ENCODE results near the gene FSTL3. TPM values are rescaled to one million over a fixed set of nuclear protein-coding genes. Genes with fewer than 3 reads are reported as not detected.

FSTL3 gene
- total and polyA plus RNA-seq, 2 of the 13 experiments (the other 11 are each of a cell fraction or from before 2014, with no cell fraction given) = 13.5 to 15.6 TPM

GRCh38 chr19:660793-661426 is 15.3 kb upstream of the FSTL3 start (continued):
- TF ChIP-seq ZBTB42 (CRISPR knock-in tag; IDR thresholded peaks at IDR 0.05) (no peak), AGO2 (optimal IDR thresholded peaks at IDR 0.05; ENCODE audit: low read depth, low read length) (peak; percentile 67), TSC22D2 (CRISPR knock-in tag; IDR thresholded peaks at IDR 0.05; ENCODE audit: borderline replicate concordance) (no peak), HOXA9 (CRISPR knock-in tag; IDR thresholded peaks at IDR 0.05; ENCODE audit: borderline replicate concordance) (0 out of 2 replicates have a peak, but pooled peaks have one; percentile 65), ZNF432 (CRISPR knock-in tag; IDR thresholded peaks at IDR 0.05; ENCODE audit: borderline replicate concordance) (no peak), DPF2 (CRISPR knock-in tag; IDR thresholded peaks at IDR 0.05; ENCODE audit: borderline replicate concordance, low read depth) (peak; percentile 56; the same call in 1 of the 2 replicates), ZFP1 (CRISPR knock-in tag; IDR thresholded peaks at IDR 0.05) (no peak; the same call in 1 of the 2 replicates), ZNF263 (CRISPR knock-in tag; IDR thresholded peaks at IDR 0.05) (no peak), HHEX (CRISPR knock-in tag; IDR thresholded peaks at IDR 0.05) (no peak), NR3C1 (CRISPR knock-in tag; IDR thresholded peaks at IDR 0.05) (no peak), KMT2A (CRISPR knock-in tag; IDR thresholded peaks at IDR 0.05) (peak; percentile 70), RBFOX2 (IDR thresholded peaks at IDR 0.05; ENCODE audit: low read depth, low read length) (peak; percentile 89), MBNL3 (CRISPR knock-in tag; conservative IDR thresholded peaks at IDR 0.05) (no peak), PRDM15 (CRISPR knock-in tag; IDR thresholded peaks at IDR 0.05) (peak; percentile 71; the same call in 1 of the 2 replicates), ZFYVE20 (CRISPR knock-in tag; IDR thresholded peaks at IDR 0.05; ENCODE audit: borderline replicate concordance, low read depth) (no peak), ZNF709 (CRISPR knock-in tag; IDR thresholded peaks at IDR 0.05) (no peak), CENPX (CRISPR knock-in tag; IDR thresholded peaks at IDR 0.05) (no peak), NBN (conservative IDR thresholded peaks at IDR 0.05) (no peak), ERF (CRISPR knock-in tag; IDR thresholded peaks at IDR 0.05) (peak; percentile 96), ZNF768 (CRISPR knock-in tag; IDR thresholded peaks at IDR 0.05) (peak; percentile 28; the same call in 1 of the 2 replicates), CTCF (CRISPR knock-in tag; IDR thresholded peaks at IDR 0.05) (peak; percentile 21; the same call in 1 of the 2 replicates), FOXO1 (CRISPR knock-in tag; IDR thresholded peaks at IDR 0.05) (peak; percentile 76), SMAD3 (CRISPR knock-in tag; IDR thresholded peaks at IDR 0.05) (peak; percentile 77; the same call in 1 of the 2 replicates), MEIS1 (CRISPR knock-in tag; IDR thresholded peaks at IDR 0.05; ENCODE audit: borderline replicate concordance) (peak; percentile 96), YEATS4 (CRISPR knock-in tag; IDR thresholded peaks at IDR 0.05; ENCODE audit: borderline replicate concordance) (peak; percentile 85), ZNF737 (CRISPR knock-in tag; IDR thresholded peaks at IDR 0.05; ENCODE audit: borderline replicate concordance) (no peak), RELA (CRISPR knock-in tag; IDR thresholded peaks at IDR 0.05) (no peak), ZFY (CRISPR knock-in tag; IDR thresholded peaks at IDR 0.05) (peak; percentile 84), STAT5B (CRISPR knock-in tag; IDR thresholded peaks at IDR 0.05) (no peak)

All from HepG2 (cell line).